Frontal cortex (tissue), 4 donors: ENCODE measurements around the gene COL15A1. TPM values are rescaled to one million over a fixed set of nuclear protein-coding genes. Genes with fewer than 3 reads are reported as not detected.

Experiments
- DNase-seq, 2 donors: peaks; one replicate each; pipeline ENCODE4 v3.0.0; 2012; ENCODE audit warnings: low spot score in 2 of 2
- FAIRE-seq: peaks from 2 replicates; lab custom pipeline; 2012; peaks lifted over from hg19 to GRCh38; lab: Jason Lieb, UNC
- total RNA-seq: library from RNA; depleted of rRNA; stranded (reverse); fragments of >200 nt; gene quantifications from one replicate; pipeline ENCODE4 v1.2.3, GENCODE V29; 2014
- donor health status: control.
- donor health status: control.
- donor health status: control.

The COL15A1 gene
- total RNA-seq, 1 donor from 2014 or later: 6.9 TPM

GRCh38 chr9:99025616-99026270 is 82.0 kb downstream of the COL15A1 start:
- DNase-seq (no peak), FAIRE-seq (no peak)

- FAIRE-seq (no peak), DNase-seq (no peak)
These were observed 82.7 kb downstream of the COL15A1 start for GRCh38 chr9:99026271-99026955.

GRCh38 chr9:99026956-99027298 is 83.2 kb downstream of the COL15A1 start:
- DNase-seq (no peak), FAIRE-seq (no peak)

GRCh38 chr9:99027443-99027842 is 83.7 kb downstream of the COL15A1 start:
- no peak for DNase-seq
- no peak for FAIRE-seq

GRCh38 chr9:99029083-99029645 is 85.5 kb downstream of the COL15A1 start:
- DNase-seq (no peak), FAIRE-seq (no peak)

GRCh38 chr9:99030092-99030511 is 86.4 kb downstream of the COL15A1 start:
- FAIRE-seq (no peak), DNase-seq (no peak)

- no peak for DNase-seq
- FAIRE-seq: no peak
These were observed 87.0 kb downstream of the COL15A1 start for GRCh38 chr9:99030610-99031109.

- no peak for DNase-seq
- no peak for FAIRE-seq
These were observed 87.6 kb downstream of the COL15A1 start for GRCh38 chr9:99031319-99031718.

GRCh38 chr9:99031994-99032393 is 88.3 kb downstream of the COL15A1 start:
- FAIRE-seq (no peak), DNase-seq (no peak)

- FAIRE-seq (no peak), DNase-seq (no peak)
These were observed 90.4 kb downstream of the COL15A1 start for GRCh38 chr9:99034149-99034548.

GRCh38 chr9:99035313-99035712 is 91.6 kb downstream of the COL15A1 start:
- FAIRE-seq (no peak), DNase-seq (no peak)

- FAIRE-seq (no peak), DNase-seq (no peak)
These were observed 94.2 kb downstream of the COL15A1 start for GRCh38 chr9:99037769-99038483.

- DNase-seq (no peak), FAIRE-seq (no peak)
These were observed 94.7 kb downstream of the COL15A1 start for GRCh38 chr9:99038484-99038820.

GRCh38 chr9:99039505-99040182 is 95.9 kb downstream of the COL15A1 start:
- no peak for DNase-seq
- FAIRE-seq: no peak

GRCh38 chr9:99040251-99040900 is 96.7 kb downstream of the COL15A1 start:
- no peak for FAIRE-seq
- DNase-seq: no peak

GRCh38 chr9:99040911-99041582 is 97.3 kb downstream of the COL15A1 start:
- FAIRE-seq (no peak), DNase-seq (peak in 1 of 2 donors; percentile 24)

GRCh38 chr9:99041618-99042017 is 97.9 kb downstream of the COL15A1 start:
- FAIRE-seq (no peak), DNase-seq (no peak)

GRCh38 chr9:99042620-99043019 is 98.9 kb downstream of the COL15A1 start:
- DNase-seq (no peak), FAIRE-seq (no peak)

- no peak for DNase-seq
- no peak for FAIRE-seq
These were observed 101.1 kb downstream of the COL15A1 start for GRCh38 chr9:99044827-99045226.
